Ascending aorta (tissue), 2 donors: ENCODE data around the gene IL26. TPM values are rescaled to one million over a fixed set of nuclear protein-coding genes. Genes with fewer than 3 reads are reported as not detected.

Experiments
- DNase-seq, 2 donors: peaks; one replicate each; pipeline ENCODE4 v3.0.0-alpha.2; 2019; ENCODE audit warnings: low spot score in 2 of 2
- H3K27ac ChIP-seq, 2 donors: fragments of 200-600 bp; sonication (generic); one replicate each; pipeline ENCODE4 v1.5.1; 2016 to 2017; ENCODE audit warnings: mild to moderate bottlenecking in 1 of 2
- H3K27me3 ChIP-seq: fragments of 200-600 bp; sonication (generic); one replicate; pipeline ENCODE4 v1.5.1; 2017
- H3K36me3 ChIP-seq, 2 donors: fragments of 200-600 bp; sonication (generic); one replicate each; pipeline ENCODE4 v1.5.1; 2016
- H3K4me1 ChIP-seq, 2 donors: fragments of 200-600 bp; sonication (generic); one replicate each; pipeline ENCODE4 v1.5.1; 2016 to 2017; ENCODE audit warnings: mild to moderate bottlenecking in 1 of 2
- H3K4me3 ChIP-seq, 2 donors: fragments of 200-600 bp; sonication (generic); one replicate each; pipeline ENCODE4 v1.5.1; 2016 to 2017; ENCODE audit warnings: mild to moderate bottlenecking in 1 of 2
- H3K9me3 ChIP-seq, 2 donors: fragments of 200-600 bp; sonication (generic); one replicate each; pipeline ENCODE4 v1.5.1; 2016
- intact Hi-C: fragments of 100-400 bp; cut with DNase I; formaldehyde crosslinking; loops from one replicate; pipeline ENCODE4 v1.15.1; 2023
- total RNA-seq: library from RNA; depleted of rRNA; stranded (reverse); fragments of >200 nt; gene quantifications from one replicate; pipeline ENCODE4 v1.1.0, GENCODE V29; 2016
- TF ChIP-seq, protein P1 (sequence below), 3 experiments: fragments of 200-600 bp in 2 of 3; fragments of 450-650 bp in 1 of 3; sonication (generic) in 2 of 3; IDR thresholded peaks; one replicate each; pipeline ENCODE4 v1.5.1; 2016 to 2019; ENCODE audit warnings: antibody characterized with exemption in 3 of 3, mild to moderate bottlenecking in 1 of 3, moderate library complexity in 1 of 3

The IL26 gene, protein sequence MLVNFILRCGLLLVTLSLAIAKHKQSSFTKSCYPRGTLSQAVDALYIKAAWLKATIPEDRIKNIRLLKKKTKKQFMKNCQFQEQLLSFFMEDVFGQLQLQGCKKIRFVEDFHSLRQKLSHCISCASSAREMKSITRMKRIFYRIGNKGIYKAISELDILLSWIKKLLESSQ
- total RNA-seq: not detected

DNA sequence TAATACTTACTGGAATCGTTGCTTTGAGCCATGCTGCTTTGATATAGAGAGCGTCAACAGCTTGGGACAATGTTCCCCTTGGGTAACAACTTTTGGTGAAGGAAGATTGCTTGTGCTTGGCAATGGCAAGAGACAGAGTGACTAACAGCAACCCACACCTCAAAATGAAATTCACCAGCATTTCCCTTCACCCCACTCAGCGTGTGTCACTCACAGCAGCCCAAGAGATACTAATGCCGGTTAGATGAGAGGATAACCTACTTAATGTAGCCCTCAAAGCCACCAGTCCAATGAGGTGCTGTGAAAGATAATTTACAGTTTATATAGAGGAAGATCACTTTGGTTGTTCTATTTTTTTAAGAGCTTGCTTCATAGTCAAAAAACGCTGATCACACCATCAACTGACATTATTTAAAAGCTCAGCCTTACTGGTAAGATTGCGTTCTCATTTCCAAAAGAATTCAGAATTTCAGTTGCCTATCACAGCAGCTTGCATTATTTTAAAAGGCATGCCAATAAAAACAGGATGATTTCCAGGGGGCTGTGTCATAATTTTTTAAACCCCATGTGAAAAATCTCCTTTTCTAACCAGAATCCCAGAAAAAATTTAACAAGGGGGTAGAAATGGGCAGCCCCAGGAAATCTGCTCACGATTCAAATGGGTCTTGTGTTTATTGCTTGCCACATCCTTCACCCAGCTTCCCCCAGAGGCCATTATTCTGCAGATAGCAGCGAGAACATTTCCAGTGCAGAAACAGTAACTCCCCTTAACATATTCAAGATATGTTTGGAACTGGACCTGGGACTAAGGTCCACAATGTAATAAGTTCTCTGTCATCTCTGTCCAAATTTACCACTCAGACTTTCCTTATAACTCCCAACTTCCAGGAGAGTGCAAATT is at the start of gene IL26:
TSS of gene IL26 (minus strand) at position 235 of the 901 bp plus-strand sequence. CDS start at position 181, 54 bp downstream.
- intact Hi-C loops: no loop called here
- no peak within 1 kb of the TSS for H3K4me3 ChIP-seq
- no peaks in the 10 kb centered on the region for H3K36me3 ChIP-seq
- H3K27me3 ChIP-seq: no peaks in the 10 kb centered on the region
- TF ChIP-seq, protein P1, sequence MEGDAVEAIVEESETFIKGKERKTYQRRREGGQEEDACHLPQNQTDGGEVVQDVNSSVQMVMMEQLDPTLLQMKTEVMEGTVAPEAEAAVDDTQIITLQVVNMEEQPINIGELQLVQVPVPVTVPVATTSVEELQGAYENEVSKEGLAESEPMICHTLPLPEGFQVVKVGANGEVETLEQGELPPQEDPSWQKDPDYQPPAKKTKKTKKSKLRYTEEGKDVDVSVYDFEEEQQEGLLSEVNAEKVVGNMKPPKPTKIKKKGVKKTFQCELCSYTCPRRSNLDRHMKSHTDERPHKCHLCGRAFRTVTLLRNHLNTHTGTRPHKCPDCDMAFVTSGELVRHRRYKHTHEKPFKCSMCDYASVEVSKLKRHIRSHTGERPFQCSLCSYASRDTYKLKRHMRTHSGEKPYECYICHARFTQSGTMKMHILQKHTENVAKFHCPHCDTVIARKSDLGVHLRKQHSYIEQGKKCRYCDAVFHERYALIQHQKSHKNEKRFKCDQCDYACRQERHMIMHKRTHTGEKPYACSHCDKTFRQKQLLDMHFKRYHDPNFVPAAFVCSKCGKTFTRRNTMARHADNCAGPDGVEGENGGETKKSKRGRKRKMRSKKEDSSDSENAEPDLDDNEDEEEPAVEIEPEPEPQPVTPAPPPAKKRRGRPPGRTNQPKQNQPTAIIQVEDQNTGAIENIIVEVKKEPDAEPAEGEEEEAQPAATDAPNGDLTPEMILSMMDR (IDR thresholded peaks at IDR 0.05): no peak
- no peak for DNase-seq
- H3K4me1 ChIP-seq: no peaks in the 10 kb centered on the region
- no peak within 1 kb of the TSS for H3K27ac ChIP-seq
- no peaks in the 10 kb centered on the region for H3K9me3 ChIP-seq

DNA sequence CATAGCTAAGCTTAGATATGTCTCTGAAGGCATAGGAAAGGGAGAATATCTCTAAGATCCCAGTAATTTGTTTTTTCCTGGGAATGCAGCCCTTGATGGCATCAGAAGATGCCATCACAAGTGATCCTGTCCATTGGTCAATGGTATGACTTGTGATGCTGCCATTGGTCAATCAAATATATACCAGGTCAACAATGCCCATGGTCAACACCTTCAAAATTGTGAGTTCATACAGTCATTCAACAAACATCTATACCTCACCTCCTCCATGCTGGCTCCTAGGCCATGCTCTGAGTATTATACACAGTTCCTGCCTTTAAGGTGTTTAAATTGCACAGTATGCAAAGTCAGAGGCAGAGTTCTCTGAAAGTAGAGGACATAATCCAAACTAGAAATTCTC is 47.1 kb upstream of the IL26 start:
- intact Hi-C loops: no loop called here
- Histone ChIP-seq H3K4me1 (no peaks in the 10 kb centered on the region), H3K36me3 (no peaks in the 10 kb centered on the region), H3K27me3 (no peaks in the 10 kb centered on the region), H3K27ac (no peak overlapping the region), H3K9me3 (no peaks in the 10 kb centered on the region), H3K4me3 (no peak overlapping the region)
- TF ChIP-seq, protein P1 (IDR thresholded peaks at IDR 0.05): no peak
- DNase-seq: no peak

DNA sequence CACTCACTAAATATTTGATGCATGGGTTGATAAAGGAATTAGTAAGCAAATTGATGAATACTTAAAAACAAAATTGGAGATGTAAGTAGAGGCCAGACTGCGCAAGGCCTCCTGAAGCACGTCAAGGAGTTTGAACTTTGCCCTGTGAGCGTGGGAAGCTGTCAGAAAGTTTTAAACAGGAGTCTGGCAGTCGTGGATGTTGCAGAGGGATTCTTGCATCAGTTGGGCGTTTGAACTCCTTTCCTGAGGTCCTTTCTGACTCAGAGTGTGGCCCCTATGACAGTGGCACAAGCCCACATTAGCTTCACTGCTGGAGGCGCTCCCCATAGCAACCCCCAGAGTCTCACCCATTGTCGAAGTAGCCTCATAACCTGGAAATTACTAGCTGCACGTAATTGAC is 45.7 kb upstream of the IL26 start:
- intact Hi-C loops: no loop called here
- TF ChIP-seq, protein P1 (IDR thresholded peaks at IDR 0.05): no peak

DNA sequence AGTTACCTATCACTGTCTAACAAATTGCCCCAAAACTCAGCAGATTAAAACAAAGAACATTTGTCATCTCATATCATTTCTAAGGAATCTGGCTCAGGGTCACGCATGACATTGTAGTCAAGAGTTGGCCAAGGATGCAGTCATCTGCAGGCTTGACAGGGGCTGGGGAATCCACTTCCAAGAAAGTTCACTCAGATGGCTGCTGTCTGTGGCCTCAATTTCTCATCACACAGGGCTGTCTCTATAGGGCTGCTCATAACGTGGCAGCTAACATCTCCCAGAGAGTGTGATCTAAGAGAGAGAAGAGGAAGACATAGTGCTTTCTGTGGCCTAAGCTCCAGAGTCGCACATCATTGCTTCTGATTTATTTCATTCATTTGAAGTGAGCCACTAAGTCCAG is 44.7 kb upstream of the IL26 start:
- intact Hi-C loops: no loop called here
- no peak overlapping the region for H3K27ac ChIP-seq
- DNase-seq: no peak
- H3K4me3 ChIP-seq: no peak overlapping the region
- H3K9me3 ChIP-seq: no peaks in the 10 kb centered on the region
- no peaks in the 10 kb centered on the region for H3K27me3 ChIP-seq
- TF ChIP-seq, protein P1 (IDR thresholded peaks at IDR 0.05): no peak
- H3K36me3 ChIP-seq: no peaks in the 10 kb centered on the region
- no peaks in the 10 kb centered on the region for H3K4me1 ChIP-seq

More for the DNA sequence above, 45.7 kb upstream of the IL26 start:
- H3K27me3 ChIP-seq: no peaks in the 10 kb centered on the region
- no peaks in the 10 kb centered on the region for H3K4me1 ChIP-seq
- no peak for DNase-seq
- H3K27ac ChIP-seq: no peak overlapping the region
- H3K9me3 ChIP-seq: no peaks in the 10 kb centered on the region
- no peaks in the 10 kb centered on the region for H3K36me3 ChIP-seq
- no peak overlapping the region for H3K4me3 ChIP-seq

DNA sequence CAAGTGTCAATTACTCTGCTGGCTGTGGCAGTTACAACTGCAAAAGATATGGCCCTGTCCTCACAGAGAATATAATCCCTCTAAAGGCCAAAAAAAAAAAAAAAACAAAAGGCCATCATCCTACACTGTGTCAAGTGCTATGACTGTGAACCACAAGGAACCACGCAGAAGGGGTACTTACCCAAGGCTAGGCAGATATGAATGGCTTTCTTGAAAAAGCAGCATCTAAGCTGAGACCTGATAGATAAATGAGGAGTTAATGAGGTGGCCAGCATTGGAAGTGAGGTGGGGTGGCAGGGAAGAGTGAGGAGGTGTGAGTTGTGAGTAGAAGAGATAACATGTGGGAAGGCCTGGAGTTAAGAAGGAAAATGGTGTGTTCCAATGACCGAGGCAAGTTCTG is 44.2 kb upstream of the IL26 start:
- Histone ChIP-seq H3K9me3 (no peaks in the 10 kb centered on the region), H3K36me3 (no peaks in the 10 kb centered on the region), H3K4me1 (no peaks in the 10 kb centered on the region), H3K4me3 (no peak overlapping the region), H3K27ac (no peak overlapping the region), H3K27me3 (no peaks in the 10 kb centered on the region)
- DNase-seq: no peak
- TF ChIP-seq, protein P1 (IDR thresholded peaks at IDR 0.05): no peak
- intact Hi-C loops: no loop called here
